ENCODE results near the gene ZBTB9. TPM values are rescaled to one million over a fixed set of nuclear protein-coding genes. Genes with fewer than 3 reads are reported as not detected.

Gene ZBTB9
- total RNA-seq, 1 donor, result 3.5 TPM

DNA sequence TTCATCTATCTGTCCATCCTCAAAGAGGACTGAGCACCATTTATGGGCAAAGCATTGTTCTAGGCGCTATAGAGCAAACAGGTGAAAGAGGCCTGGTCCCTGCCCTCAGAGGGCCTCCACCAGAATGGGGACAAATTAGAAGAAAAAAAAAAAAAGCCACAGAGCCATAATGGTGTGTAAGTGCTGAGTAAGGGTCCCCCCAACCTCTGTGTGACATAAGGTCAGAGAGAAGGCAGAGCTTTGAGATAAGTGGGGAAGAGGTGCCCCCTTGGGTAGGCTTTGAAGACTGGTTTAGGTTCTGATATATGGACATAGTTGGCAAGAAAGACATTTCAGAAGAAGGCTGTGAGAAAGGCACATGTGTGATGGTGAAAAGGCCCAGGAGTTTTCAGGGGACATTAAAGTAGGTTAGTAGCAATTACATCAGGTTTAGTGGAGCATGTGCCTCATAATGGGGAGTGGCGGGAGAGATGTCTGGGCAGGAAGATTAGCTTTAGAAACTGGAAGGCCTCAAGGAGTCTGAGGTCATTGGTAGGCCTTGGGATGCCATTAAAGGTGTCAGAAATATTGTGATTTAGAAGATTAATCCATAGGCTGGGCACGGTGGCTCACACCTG, 15.3 kb upstream of the ZBTB9 start:
- H3K4me3 ChIP-seq (ENCODE audit: low read length), result no peak overlapping the region
- H3K4me1 ChIP-seq (ENCODE audit: insufficient read depth, low read length), result peaks cover 2% of the 10 kb centered on the region
- H3K9me3 ChIP-seq (ENCODE audit: low read depth, low read length), result no peaks in the 10 kb centered on the region
- no peaks in the 10 kb centered on the region for H3K27me3 ChIP-seq (ENCODE audit: insufficient read depth, low read length)

DNA sequence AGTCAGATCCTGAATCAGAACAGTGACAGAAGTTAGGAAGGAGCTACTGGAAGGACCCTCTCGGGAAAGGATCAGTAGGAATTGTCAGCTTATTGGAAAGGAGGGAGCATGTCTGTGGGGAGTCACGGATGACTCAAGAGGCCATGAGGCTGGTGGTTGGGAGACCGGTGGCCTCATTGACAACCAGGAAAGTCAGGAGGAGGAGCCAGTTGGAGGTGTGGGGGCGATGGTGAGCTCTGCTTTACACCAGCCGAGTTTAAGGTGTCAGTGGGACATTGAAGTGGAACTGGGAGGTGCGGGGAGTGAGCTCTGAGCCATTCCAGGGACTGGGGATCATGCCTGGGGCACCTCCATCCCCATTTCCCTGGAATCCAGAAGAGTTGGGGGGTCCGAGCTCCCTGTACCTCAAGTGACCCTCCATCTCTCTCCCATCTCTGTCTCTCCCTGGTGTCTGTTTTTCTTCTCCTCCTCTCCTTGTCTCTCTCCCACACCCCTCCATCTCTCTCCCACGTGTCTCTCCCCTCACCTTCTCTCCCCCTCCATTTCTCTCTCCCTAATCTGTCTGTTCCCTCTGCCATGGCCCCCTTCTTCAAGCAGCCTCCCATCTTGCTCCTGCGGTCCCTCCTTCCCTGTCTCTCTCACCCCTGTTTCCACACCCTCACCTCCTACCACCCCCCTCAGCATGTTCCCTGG, 14.3 kb upstream of the ZBTB9 start:
- no peak overlapping the region for H3K4me3 ChIP-seq (ENCODE audit: low read length)
- H3K27me3 ChIP-seq (ENCODE audit: insufficient read depth, low read length), result no peaks in the 10 kb centered on the region
- H3K4me1 ChIP-seq (ENCODE audit: insufficient read depth, low read length), result peaks cover 12% of the 10 kb centered on the region
- no peaks in the 10 kb centered on the region for H3K9me3 ChIP-seq (ENCODE audit: low read depth, low read length)

DNA sequence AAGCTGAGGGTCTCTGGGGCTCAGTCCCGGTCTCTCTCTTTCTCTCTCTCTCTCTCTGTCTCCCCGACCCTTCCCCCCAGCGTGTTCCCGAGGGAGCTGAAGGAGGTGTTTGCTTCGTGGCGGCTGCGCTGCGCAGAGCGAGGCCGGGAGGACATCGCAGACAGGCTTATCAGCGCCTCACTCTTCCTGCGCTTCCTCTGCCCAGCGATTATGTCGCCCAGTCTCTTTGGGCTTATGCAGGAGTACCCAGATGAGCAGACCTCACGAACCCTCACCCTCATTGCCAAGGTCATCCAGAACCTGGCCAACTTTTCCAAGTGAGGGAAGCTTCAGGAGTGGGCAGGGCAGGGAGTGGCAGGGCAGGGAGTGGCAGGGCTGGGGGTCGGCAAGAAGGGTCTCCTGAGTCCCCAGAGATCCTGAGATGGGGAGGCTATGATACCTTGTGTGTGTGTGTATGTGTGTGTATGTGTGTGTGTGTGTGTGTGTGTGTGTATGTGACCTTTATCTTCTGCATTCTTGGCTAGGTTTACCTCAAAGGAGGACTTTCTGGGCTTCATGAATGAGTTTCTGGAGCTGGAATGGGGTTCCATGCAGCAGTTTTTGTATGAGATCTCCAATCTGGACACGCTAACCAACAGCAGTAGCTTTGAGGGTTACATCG, 13.6 kb upstream of the ZBTB9 start:
- Histone ChIP-seq H3K27me3 (ENCODE audit: insufficient read depth, low read length) (no peaks in the 10 kb centered on the region), H3K4me1 (ENCODE audit: insufficient read depth, low read length) (peaks cover 19% of the 10 kb centered on the region), H3K4me3 (ENCODE audit: low read length) (no peak overlapping the region), H3K9me3 (ENCODE audit: low read depth, low read length) (no peaks in the 10 kb centered on the region)

DNA sequence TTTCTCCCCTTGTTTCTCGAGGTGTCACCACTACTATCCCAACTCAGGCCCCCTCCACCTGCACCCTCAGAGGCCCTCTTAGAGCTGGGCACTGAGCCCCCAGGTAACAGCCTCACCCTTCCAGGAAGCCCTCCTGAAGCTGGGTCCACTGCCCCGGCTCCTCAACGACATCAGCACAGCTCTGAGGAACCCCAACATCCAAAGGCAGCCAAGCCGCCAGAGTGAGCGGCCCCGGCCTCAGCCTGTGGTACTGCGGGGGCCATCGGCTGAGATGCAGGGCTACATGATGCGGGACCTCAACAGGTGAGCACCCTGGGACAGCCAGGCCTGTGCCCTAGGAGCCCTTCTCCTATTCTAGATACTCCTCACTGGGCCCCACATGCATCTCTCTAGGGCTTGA, 12.9 kb upstream of the ZBTB9 start:
- H3K9me3 ChIP-seq (ENCODE audit: low read depth, low read length), result no peaks in the 10 kb centered on the region
- no peak overlapping the region for H3K4me3 ChIP-seq (ENCODE audit: low read length)
- no peaks in the 10 kb centered on the region for H3K27me3 ChIP-seq (ENCODE audit: insufficient read depth, low read length)
- H3K4me1 ChIP-seq (ENCODE audit: insufficient read depth, low read length), result peaks cover 26% of the 10 kb centered on the region

DNA sequence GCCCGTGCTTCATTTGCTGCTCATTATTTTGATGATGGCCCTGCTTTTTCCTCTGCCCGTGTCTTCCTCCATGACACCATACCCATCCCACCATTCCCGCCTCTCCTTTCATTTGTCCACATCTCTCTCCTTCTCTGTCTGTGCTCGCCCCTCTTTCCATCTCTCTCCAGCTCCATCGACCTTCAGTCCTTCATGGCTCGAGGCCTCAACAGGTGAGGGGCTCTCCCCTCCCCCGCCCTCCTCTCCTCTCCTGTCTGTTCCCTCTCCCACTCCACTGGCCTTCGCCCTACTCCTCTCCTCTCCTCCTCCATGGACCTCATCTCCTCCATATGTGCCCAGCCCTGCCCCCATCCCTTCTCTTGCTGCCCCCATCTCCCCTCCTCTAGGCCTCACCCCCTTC, 12.1 kb upstream of the ZBTB9 start:
- no peak overlapping the region for H3K4me3 ChIP-seq (ENCODE audit: low read length)
- no peaks in the 10 kb centered on the region for H3K9me3 ChIP-seq (ENCODE audit: low read depth, low read length)
- H3K4me1 ChIP-seq (ENCODE audit: insufficient read depth, low read length), result peaks cover 32% of the 10 kb centered on the region
- H3K27me3 ChIP-seq (ENCODE audit: insufficient read depth, low read length), result no peaks in the 10 kb centered on the region

DNA sequence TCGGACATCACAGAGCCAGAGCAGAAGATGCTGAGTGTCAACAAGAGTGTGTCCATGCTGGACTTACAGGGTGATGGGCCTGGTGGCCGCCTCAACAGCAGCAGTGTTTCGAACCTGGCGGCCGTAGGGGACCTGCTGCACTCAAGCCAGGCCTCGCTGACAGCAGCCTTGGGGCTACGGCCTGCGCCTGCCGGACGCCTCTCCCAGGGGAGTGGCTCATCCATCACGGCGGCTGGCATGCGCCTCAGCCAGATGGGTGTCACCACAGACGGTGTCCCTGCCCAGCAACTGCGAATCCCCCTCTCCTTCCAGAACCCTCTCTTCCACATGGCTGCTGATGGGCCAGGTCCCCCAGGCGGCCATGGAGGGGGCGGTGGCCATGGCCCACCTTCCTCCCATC, 11.4 kb upstream of the ZBTB9 start:
- Histone ChIP-seq H3K4me3 (ENCODE audit: low read length) (no peak overlapping the region), H3K27me3 (ENCODE audit: insufficient read depth, low read length) (no peaks in the 10 kb centered on the region), H3K4me1 (ENCODE audit: insufficient read depth, low read length) (peaks cover 32% of the 10 kb centered on the region), H3K9me3 (ENCODE audit: low read depth, low read length) (no peaks in the 10 kb centered on the region)

DNA sequence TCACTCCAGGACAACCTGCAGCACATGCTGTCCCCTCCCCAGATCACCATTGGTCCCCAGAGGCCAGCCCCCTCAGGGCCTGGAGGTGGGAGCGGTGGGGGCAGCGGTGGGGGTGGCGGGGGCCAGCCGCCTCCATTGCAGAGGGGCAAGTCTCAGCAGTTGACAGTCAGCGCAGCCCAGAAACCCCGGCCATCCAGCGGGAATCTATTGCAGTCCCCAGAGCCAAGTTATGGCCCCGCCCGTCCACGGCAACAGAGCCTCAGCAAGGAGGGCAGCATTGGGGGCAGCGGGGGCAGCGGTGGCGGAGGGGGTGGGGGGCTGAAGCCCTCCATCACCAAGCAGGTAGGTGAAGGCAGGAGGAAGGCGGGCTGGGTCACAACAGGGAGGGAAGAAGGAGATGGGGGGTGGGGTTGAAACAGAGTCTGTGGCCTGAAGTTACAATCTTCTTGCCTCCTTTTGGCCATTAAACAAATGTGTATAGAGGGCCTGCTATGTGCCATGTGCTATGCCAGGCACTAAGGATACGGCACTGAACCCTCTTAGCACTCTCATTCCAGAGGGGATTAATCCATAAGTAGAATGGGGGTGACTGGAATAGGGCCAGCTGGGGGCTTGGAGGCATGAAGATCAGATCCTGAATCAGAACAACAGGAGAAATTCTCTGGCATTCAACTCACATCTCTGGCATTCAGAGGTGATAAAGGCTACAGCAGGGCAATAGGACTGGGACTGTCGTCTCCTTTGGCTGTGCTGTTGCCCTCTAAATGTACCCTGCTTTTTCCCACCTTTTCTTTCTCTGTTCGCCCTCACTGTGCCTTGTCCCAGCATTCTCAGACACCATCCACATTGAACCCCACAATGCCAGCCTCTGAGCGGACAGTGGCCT, 10.5 kb upstream of the ZBTB9 start:
- H3K27me3 ChIP-seq (ENCODE audit: insufficient read depth, low read length), result no peaks in the 10 kb centered on the region
- no peak overlapping the region for H3K4me3 ChIP-seq (ENCODE audit: low read length)
- no peaks in the 10 kb centered on the region for H3K9me3 ChIP-seq (ENCODE audit: low read depth, low read length)
- H3K4me1 ChIP-seq (ENCODE audit: insufficient read depth, low read length), result peaks cover 36% of the 10 kb centered on the region

DNA sequence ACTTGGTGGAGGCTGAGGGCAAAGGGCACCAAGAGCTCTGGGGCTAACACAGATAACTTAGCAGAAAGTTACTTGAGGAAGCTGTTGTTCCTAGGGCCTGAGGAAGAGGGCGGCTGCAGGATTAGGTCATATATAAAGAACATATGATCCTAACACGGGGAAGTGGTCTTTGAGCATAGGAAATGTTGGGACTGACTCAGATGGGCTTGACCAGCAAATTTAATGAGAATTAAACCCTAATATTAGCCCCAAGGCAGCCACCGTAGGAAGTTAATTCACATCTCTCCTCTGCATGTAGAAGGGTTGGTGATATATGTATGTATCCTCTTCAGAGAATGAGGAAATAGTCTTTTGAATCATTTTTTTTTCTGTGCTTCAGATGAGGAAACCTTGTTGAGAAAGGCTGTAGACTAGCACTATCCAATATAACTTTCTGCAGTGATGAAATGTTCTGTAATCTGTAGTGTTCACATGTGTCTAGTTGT, 9.2 kb upstream of the ZBTB9 start:
- Histone ChIP-seq H3K4me3 (ENCODE audit: low read length) (no peak overlapping the region), H3K27me3 (ENCODE audit: insufficient read depth, low read length) (no peaks in the 10 kb centered on the region), H3K4me1 (ENCODE audit: insufficient read depth, low read length) (peaks cover 48% of the 10 kb centered on the region), H3K9me3 (ENCODE audit: low read depth, low read length) (no peaks in the 10 kb centered on the region)

DNA sequence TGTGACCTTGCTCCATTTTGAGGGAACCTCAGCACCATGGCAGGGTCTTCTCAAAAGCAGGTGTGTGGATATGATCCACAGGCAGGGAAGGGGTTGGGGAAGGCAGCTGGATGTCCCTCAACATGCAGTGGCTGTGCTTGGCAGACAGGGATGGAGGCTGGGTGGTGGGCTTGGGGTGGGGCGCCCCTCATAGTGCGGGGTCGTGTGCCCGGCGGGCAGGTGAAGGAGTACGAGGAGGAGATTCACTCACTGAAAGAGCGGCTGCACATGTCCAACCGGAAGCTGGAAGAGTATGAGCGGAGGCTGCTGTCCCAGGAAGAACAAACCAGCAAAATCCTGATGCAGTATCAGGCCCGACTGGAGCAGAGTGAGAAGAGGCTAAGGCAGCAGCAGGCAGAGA, 8.0 kb upstream of the ZBTB9 start:
- H3K4me1 ChIP-seq (ENCODE audit: insufficient read depth, low read length), result peaks cover 60% of the 10 kb centered on the region
- no peak overlapping the region for H3K4me3 ChIP-seq (ENCODE audit: low read length)

DNA sequence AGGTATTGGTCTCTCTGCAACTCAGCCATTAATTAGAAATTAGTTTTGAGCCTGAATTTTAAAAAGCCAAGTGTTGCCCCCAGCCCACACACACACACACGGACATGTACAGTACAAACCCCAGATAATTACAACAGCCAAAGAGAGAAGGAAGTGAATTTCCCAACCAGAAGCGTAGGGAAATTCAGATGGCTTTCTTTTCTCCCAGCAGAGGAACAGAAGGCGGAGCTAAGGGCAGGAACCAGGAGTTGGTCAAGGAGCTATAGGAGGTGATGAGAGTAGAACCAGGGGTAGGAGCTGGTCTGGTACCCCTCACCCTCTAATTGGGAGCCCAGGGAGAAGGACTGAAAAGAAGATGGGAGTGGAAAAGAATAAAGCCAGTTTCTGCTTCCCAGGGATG, 3.9 kb upstream of the ZBTB9 start:
- H3K4me3 ChIP-seq (ENCODE audit: low read length), result no peak overlapping the region
- H3K27me3 ChIP-seq (ENCODE audit: insufficient read depth, low read length), result no peaks in the 10 kb centered on the region
- H3K9me3 ChIP-seq (ENCODE audit: low read depth, low read length), result no peaks in the 10 kb centered on the region
- H3K4me1 ChIP-seq (ENCODE audit: insufficient read depth, low read length), result peaks cover 70% of the 10 kb centered on the region

More for the DNA sequence above, 8.0 kb upstream of the ZBTB9 start:
- H3K27me3 ChIP-seq (ENCODE audit: insufficient read depth, low read length), result no peaks in the 10 kb centered on the region
- no peaks in the 10 kb centered on the region for H3K9me3 ChIP-seq (ENCODE audit: low read depth, low read length)

DNA sequence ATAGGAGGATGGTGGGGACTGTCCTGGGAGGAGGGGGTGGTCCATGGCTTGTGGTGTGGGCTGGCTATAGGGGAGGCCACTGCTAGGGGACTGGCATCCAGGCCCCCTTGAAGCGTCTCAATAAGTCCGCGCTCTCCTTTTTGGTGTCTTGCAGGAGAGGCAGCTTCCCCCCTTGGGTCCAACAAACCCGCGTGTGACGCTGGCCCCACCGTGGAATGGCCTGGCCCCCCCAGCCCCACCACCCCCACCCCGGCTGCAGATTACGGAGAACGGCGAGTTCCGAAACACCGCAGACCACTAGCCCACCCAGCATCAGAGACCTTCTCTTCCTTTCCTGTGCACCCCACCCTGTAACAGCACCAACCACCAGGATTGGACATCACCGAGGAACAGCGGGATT, 2.8 kb upstream of the ZBTB9 start:
- H3K27me3 ChIP-seq (ENCODE audit: insufficient read depth, low read length), result no peaks in the 10 kb centered on the region
- no peak overlapping the region for H3K4me3 ChIP-seq (ENCODE audit: low read length)
- peaks cover 59% of the 10 kb centered on the region for H3K4me1 ChIP-seq (ENCODE audit: insufficient read depth, low read length)
- H3K9me3 ChIP-seq (ENCODE audit: low read depth, low read length), result no peaks in the 10 kb centered on the region

DNA sequence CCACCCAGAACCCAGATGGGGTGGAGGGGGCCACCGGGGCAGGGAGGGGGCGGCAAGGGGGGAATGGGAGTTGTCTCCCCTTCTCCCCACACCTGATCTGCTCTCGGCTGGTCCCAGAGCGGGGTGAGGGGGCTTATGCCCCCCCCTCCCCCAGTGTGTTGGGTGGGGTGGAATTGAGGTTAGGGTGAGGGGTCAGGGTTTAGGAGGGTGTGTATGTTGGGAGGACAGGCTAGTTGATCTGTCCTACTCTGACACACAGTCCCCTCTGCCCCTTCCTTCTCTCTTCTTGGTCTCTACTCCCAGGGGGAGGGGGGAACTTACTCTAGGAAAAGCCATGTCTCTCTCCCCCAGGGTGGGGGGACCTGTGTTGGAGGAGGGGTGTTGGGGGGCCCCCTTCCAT, 1.9 kb upstream of the ZBTB9 start:
- Histone ChIP-seq H3K9me3 (ENCODE audit: low read depth, low read length) (no peaks in the 10 kb centered on the region), H3K4me3 (ENCODE audit: low read length) (no peak overlapping the region), H3K4me1 (ENCODE audit: insufficient read depth, low read length) (peaks cover 55% of the 10 kb centered on the region), H3K27me3 (ENCODE audit: insufficient read depth, low read length) (no peaks in the 10 kb centered on the region)

DNA sequence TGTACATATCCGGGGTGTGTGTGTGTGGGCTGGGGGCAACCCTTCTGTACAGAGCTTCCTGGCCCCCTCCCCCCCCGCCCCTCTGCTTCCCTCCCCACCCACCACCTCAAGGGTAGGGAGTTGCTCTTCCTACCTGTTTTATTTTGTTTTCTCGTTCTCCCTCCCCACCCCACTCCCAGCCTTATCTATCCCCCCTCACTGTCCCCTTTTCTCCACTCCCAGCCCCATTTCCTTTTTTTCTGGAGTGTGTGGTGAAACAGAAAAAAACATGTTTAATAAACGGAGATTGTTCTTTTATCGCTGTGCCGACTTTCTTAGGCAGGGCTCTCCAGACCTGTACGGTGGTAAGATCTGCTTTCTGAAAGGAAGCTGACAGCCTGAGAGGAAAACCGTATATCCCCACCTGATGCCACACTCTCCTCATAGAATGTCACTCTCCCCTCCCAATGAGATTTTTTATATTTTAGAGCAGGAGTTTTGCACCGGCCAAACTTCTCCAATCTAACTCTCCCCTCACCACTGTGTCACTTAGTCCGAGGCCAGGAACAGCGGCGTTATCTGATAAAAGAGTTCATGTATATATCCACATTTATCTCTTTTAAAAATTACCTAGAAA, 875 bp upstream of the ZBTB9 start:
- H3K4me3 ChIP-seq (ENCODE audit: low read length), result peak overlapping the region; percentile 80
- H3K9me3 ChIP-seq (ENCODE audit: low read depth, low read length), result no peaks in the 10 kb centered on the region
- peaks cover 55% of the 10 kb centered on the region for H3K4me1 ChIP-seq (ENCODE audit: insufficient read depth, low read length)
- H3K27me3 ChIP-seq (ENCODE audit: insufficient read depth, low read length), result no peaks in the 10 kb centered on the region

DNA sequence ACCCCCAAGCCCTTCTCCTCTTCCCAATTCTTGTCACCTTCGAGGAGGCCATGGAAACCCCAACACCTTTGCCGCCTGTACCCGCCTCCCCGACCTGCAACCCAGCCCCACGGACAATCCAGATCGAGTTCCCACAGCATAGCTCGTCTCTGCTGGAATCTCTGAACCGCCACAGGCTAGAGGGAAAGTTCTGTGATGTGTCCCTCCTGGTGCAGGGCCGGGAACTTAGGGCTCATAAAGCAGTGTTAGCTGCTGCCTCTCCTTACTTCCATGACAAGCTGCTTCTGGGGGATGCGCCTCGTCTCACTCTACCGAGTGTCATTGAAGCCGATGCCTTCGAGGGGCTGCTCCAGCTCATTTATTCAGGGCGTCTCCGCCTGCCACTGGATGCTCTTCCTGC, 675 bp downstream of the ZBTB9 start:
- Histone ChIP-seq H3K27me3 (ENCODE audit: insufficient read depth, low read length) (no peaks in the 10 kb centered on the region), H3K4me3 (ENCODE audit: low read length) (peak overlapping the region; percentile 80), H3K4me1 (ENCODE audit: insufficient read depth, low read length) (peaks cover 39% of the 10 kb centered on the region), H3K9me3 (ENCODE audit: low read depth, low read length) (no peaks in the 10 kb centered on the region)
